GM12878 (cell line): ENCODE results near the gene SALL4.

ENCODE experiments used
- BHLHE40 ChIP-seq, 2 experiments: fragments of 450-650 bp in 1 of 2; IDR thresholded peaks; 2 replicates each; pipeline ENCODE4 v1.6.1; 2011 to 2017; ENCODE audit warnings: low read depth in 2 of 2, borderline replicate concordance in 1 of 2, improper control_type of control experiment in 1 of 2, low read length in 1 of 2, mild to moderate bottlenecking in 1 of 2
- CTCF ChIP-seq, 3 experiments: IDR thresholded peaks in 2 of 3; conservative IDR thresholded peaks in 1 of 3; 2 replicates each; pipeline ENCODE4 v1.5.1; 2011; ENCODE audit warnings: low read depth in 3 of 3, low read length in 3 of 3, mild to moderate bottlenecking in 3 of 3, control low read depth in 2 of 3, moderate library complexity in 2 of 3, inconsistent platforms in 1 of 3, mixed read lengths in 1 of 3; ENCODE audit not compliant: control insufficient read depth in 2 of 3, insufficient read depth in 1 of 3; ENCODE audit errors: extremely low read depth in 1 of 3
- ETV6 ChIP-seq, 2 experiments: fragments of 450-650 bp in 1 of 2; IDR thresholded peaks in 1 of 2; conservative IDR thresholded peaks in 1 of 2; 2 replicates each; pipeline ENCODE4 v1.6.1; 2014; ENCODE audit warnings: antibody characterized with exemption in 1 of 2, borderline replicate concordance in 1 of 2, low read depth in 1 of 2, mild to moderate bottlenecking in 1 of 2, moderate library complexity in 1 of 2
- JUNB ChIP-seq: IDR thresholded peaks from 2 replicates; pipeline ENCODE4 v1.6.1; 2016; ENCODE audit warnings: antibody characterized with exemption, mild to moderate bottlenecking

GRCh38 chr20:51763965-51764602, 38.2 kb downstream of the SALL4 start:
- TF ChIP-seq CTCF (IDR thresholded peaks at IDR 0.05 in 2 of 3, conservative IDR thresholded peaks at IDR 0.05 in 1 of 3; ENCODE audit: control insufficient read depth in 2 of 3, extremely low read depth in 1 of 3, insufficient read depth in 1 of 3, low read depth in 3 of 3, low read length in 3 of 3) (no peak), BHLHE40 (IDR thresholded peaks at IDR 0.05; ENCODE audit: borderline replicate concordance in 1 of 2, low read depth in 2 of 2, low read length in 1 of 2) (no peak), ETV6 (conservative IDR thresholded peaks at IDR 0.05 in 1 of 2, IDR thresholded peaks at IDR 0.05 in 1 of 2; ENCODE audit: borderline replicate concordance in 1 of 2, low read depth in 1 of 2) (no peak), JUNB (no peak)
